ENCODE data around the gene TRUB1.
A peak's percentile ranks its signal among the peaks of the same experiment; 100 is the strongest.
"Not testable (repeated sequence)": the region's sequence is repeated elsewhere in the genome, so short reads cannot be mapped to it uniquely, and the experiment has no call there.

The TRUB1 gene

GRCh38 chr10:114937962-114938855, at the start of gene TRUB1:
Gene TRUB1, plus strand, starts transcription at chr10:114938195. Its CDS starts 59 bp downstream, at chr10:114938254.
- peak within 1 kb of the TSS; percentile 96 for H3K4me3 ChIP-seq (ENCODE audit: low read depth, low read length)
- DNase-seq (ENCODE audit: low read depth): peak; percentile 97
- TF ChIP-seq CTCF (IDR thresholded peaks at IDR 0.05; ENCODE audit: low read depth, low read length) (no peak), MAX (IDR thresholded peaks at IDR 0.05; ENCODE audit: low read depth, low read length) (peak; percentile 69), POLR2A (IDR thresholded peaks at IDR 0.05; ENCODE audit: extremely low read depth, insufficient read length) (peak; percentile 90), MYC (IDR thresholded peaks at IDR 0.05; ENCODE audit: low read depth, low read length) (peak; percentile 52; the same call in 1 of the 2 replicates)

GRCh38 chr10:114893251-114893650, 44.7 kb upstream of the TRUB1 start:
- DNase-seq (ENCODE audit: low read depth): peak; percentile 21
- no peak overlapping the region for H3K4me3 ChIP-seq (ENCODE audit: low read depth, low read length)
- TF ChIP-seq MAX (IDR thresholded peaks at IDR 0.05; ENCODE audit: low read depth, low read length) (no peak), CTCF (IDR thresholded peaks at IDR 0.05; ENCODE audit: low read depth, low read length) (no peak), POLR2A (IDR thresholded peaks at IDR 0.05; ENCODE audit: extremely low read depth, insufficient read length) (no peak), MYC (IDR thresholded peaks at IDR 0.05; ENCODE audit: low read depth, low read length) (no peak)

GRCh38 chr10:114894911-114895310, 43.1 kb upstream of the TRUB1 start:
- no peak for DNase-seq (ENCODE audit: low read depth)
- H3K4me3 ChIP-seq (ENCODE audit: low read depth, low read length): no peak overlapping the region
- TF ChIP-seq POLR2A (IDR thresholded peaks at IDR 0.05; ENCODE audit: extremely low read depth, insufficient read length) (no peak), CTCF (IDR thresholded peaks at IDR 0.05; ENCODE audit: low read depth, low read length) (no peak), MAX (IDR thresholded peaks at IDR 0.05; ENCODE audit: low read depth, low read length) (no peak), MYC (IDR thresholded peaks at IDR 0.05; ENCODE audit: low read depth, low read length) (no peak)

GRCh38 chr10:114897011-114897410, 41.0 kb upstream of the TRUB1 start:
- not testable (repeated sequence) for H3K4me3 ChIP-seq (ENCODE audit: low read depth, low read length); DNase-seq (ENCODE audit: low read depth)

- H3K4me3 ChIP-seq (ENCODE audit: low read depth, low read length): no peak overlapping the region
- TF ChIP-seq CTCF (IDR thresholded peaks at IDR 0.05; ENCODE audit: low read depth, low read length) (no peak), POLR2A (IDR thresholded peaks at IDR 0.05; ENCODE audit: extremely low read depth, insufficient read length) (no peak), MYC (IDR thresholded peaks at IDR 0.05; ENCODE audit: low read depth, low read length) (no peak), MAX (IDR thresholded peaks at IDR 0.05; ENCODE audit: low read depth, low read length) (no peak)
- DNase-seq (ENCODE audit: low read depth): peak; percentile 14
Measured at GRCh38 chr10:114897593-114897992, 40.4 kb upstream of the TRUB1 start.

GRCh38 chr10:114899982-114900381, 38.0 kb upstream of the TRUB1 start:
- no peak for DNase-seq (ENCODE audit: low read depth)
- no peak overlapping the region for H3K4me3 ChIP-seq (ENCODE audit: low read depth, low read length)
- TF ChIP-seq MAX (IDR thresholded peaks at IDR 0.05; ENCODE audit: low read depth, low read length): no peak
- no peak for TF ChIP-seq MYC (IDR thresholded peaks at IDR 0.05; ENCODE audit: low read depth, low read length)
- no peak for TF ChIP-seq POLR2A (IDR thresholded peaks at IDR 0.05; ENCODE audit: extremely low read depth, insufficient read length)
- TF ChIP-seq CTCF (IDR thresholded peaks at IDR 0.05; ENCODE audit: low read depth, low read length): no peak

Measured in NB4 (cell line).